Ascending aorta (tissue), 2 donors: Measurements from ENCODE around the gene PTPRE. TPM values are rescaled to one million over a fixed set of nuclear protein-coding genes. Genes with fewer than 3 reads are reported as not detected.

Experiments used
- DNase-seq, 2 donors: peaks; one replicate each; pipeline ENCODE4 v3.0.0-alpha.2; 2019; ENCODE audit warnings: low spot score in 2 of 2
- H3K27ac ChIP-seq, 2 donors: fragments of 200-600 bp; sonication (generic); one replicate each; pipeline ENCODE4 v1.5.1; 2016 to 2017; ENCODE audit warnings: mild to moderate bottlenecking in 1 of 2
- H3K27me3 ChIP-seq: fragments of 200-600 bp; sonication (generic); one replicate; pipeline ENCODE4 v1.5.1; 2017
- H3K36me3 ChIP-seq, 2 donors: fragments of 200-600 bp; sonication (generic); one replicate each; pipeline ENCODE4 v1.5.1; 2016
- H3K4me1 ChIP-seq, 2 donors: fragments of 200-600 bp; sonication (generic); one replicate each; pipeline ENCODE4 v1.5.1; 2016 to 2017; ENCODE audit warnings: mild to moderate bottlenecking in 1 of 2
- H3K4me3 ChIP-seq, 2 donors: fragments of 200-600 bp; sonication (generic); one replicate each; pipeline ENCODE4 v1.5.1; 2016 to 2017; ENCODE audit warnings: mild to moderate bottlenecking in 1 of 2
- H3K9me3 ChIP-seq, 2 donors: fragments of 200-600 bp; sonication (generic); one replicate each; pipeline ENCODE4 v1.5.1; 2016
- intact Hi-C: fragments of 100-400 bp; cut with DNase I; formaldehyde crosslinking; loops from one replicate; pipeline ENCODE4 v1.15.1; 2023
- total RNA-seq: library from RNA; depleted of rRNA; stranded (reverse); fragments of >200 nt; gene quantifications from one replicate; pipeline ENCODE4 v1.1.0, GENCODE V29; 2016
- TF ChIP-seq, protein P1 (sequence below), 3 experiments: fragments of 200-600 bp in 2 of 3; fragments of 450-650 bp in 1 of 3; sonication (generic) in 2 of 3; IDR thresholded peaks; one replicate each; pipeline ENCODE4 v1.5.1; 2016 to 2019; ENCODE audit warnings: antibody characterized with exemption in 3 of 3, mild to moderate bottlenecking in 1 of 3, moderate library complexity in 1 of 3

Gene PTPRE
- total RNA-seq, 1 donor from 2014 or later: 14.5 TPM

DNA sequence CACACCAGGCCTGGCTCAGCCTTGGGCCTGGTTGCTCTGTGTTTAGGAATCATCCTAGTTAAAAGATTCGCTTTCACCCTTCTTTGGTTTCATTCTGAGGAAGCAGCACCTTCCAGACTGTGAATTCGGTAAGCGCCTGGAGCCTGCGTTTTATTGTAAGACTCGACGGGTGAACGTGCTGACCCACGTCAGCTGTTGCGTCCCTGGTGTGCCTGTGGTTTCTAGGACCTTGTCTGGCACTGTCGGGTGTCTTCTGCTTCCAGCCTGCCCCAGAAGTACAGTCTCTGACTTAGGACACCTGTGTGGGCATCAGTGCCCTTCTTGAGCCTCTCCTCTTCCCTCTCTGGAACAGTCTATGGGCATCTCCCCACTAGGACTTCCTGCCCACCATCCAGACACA is 193.0 kb downstream of the PTPRE start:
- intact Hi-C loops: no loop called here
- no peak overlapping the region for H3K27ac ChIP-seq
- no peak overlapping the region for H3K4me3 ChIP-seq
- DNase-seq: no peak
- TF ChIP-seq, protein P1, sequence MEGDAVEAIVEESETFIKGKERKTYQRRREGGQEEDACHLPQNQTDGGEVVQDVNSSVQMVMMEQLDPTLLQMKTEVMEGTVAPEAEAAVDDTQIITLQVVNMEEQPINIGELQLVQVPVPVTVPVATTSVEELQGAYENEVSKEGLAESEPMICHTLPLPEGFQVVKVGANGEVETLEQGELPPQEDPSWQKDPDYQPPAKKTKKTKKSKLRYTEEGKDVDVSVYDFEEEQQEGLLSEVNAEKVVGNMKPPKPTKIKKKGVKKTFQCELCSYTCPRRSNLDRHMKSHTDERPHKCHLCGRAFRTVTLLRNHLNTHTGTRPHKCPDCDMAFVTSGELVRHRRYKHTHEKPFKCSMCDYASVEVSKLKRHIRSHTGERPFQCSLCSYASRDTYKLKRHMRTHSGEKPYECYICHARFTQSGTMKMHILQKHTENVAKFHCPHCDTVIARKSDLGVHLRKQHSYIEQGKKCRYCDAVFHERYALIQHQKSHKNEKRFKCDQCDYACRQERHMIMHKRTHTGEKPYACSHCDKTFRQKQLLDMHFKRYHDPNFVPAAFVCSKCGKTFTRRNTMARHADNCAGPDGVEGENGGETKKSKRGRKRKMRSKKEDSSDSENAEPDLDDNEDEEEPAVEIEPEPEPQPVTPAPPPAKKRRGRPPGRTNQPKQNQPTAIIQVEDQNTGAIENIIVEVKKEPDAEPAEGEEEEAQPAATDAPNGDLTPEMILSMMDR (IDR thresholded peaks at IDR 0.05): no peak
- H3K36me3 ChIP-seq: no peaks in the 10 kb centered on the region
- H3K4me1 ChIP-seq: no peaks in the 10 kb centered on the region
- no peaks in the 10 kb centered on the region for H3K27me3 ChIP-seq
- H3K9me3 ChIP-seq: no peaks in the 10 kb centered on the region

DNA sequence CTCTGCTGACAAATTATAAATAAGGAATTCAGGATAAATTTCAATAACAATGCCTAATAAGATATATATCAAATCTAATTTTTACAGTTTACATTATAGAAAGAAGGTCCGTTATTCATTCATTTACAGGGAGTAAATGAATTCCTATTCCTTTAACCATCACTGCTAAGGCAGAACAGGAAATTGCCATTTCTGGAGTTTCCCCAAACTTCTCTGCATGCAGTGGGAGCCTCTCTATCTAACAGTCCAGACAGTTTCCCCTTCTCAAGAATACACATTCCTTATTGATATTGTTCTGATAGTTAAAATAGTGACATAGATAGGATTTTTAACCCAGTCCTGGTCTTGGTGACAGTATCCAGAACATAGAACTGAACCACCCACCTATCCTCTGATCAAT is 195.0 kb downstream of the PTPRE start:
- no peaks in the 10 kb centered on the region for H3K4me1 ChIP-seq
- no peaks in the 10 kb centered on the region for H3K27me3 ChIP-seq
- H3K9me3 ChIP-seq: no peaks in the 10 kb centered on the region
- no peaks in the 10 kb centered on the region for H3K36me3 ChIP-seq
- no peak overlapping the region for H3K4me3 ChIP-seq
- TF ChIP-seq, protein P1 (IDR thresholded peaks at IDR 0.05): no peak
- no peak for DNase-seq
- intact Hi-C loops: no loop called here
- no peak overlapping the region for H3K27ac ChIP-seq

GRCh38 chr10:128102480-128103228 is 195.8 kb downstream of the PTPRE start:
- no peaks in the 10 kb centered on the region for H3K9me3 ChIP-seq
- intact Hi-C loops: no loop called here
- no peak overlapping the region for H3K27ac ChIP-seq
- H3K4me3 ChIP-seq: no peak overlapping the region
- no peaks in the 10 kb centered on the region for H3K36me3 ChIP-seq
- TF ChIP-seq, protein P1 (IDR thresholded peaks at IDR 0.05): no peak
- H3K4me1 ChIP-seq: no peaks in the 10 kb centered on the region
- DNase-seq: no peak
- H3K27me3 ChIP-seq: no peaks in the 10 kb centered on the region

GRCh38 chr10:128103229-128103714 is 196.4 kb downstream of the PTPRE start:
- no peak overlapping the region for H3K27ac ChIP-seq
- DNase-seq: no peak
- no peak overlapping the region for H3K4me3 ChIP-seq
- no peaks in the 10 kb centered on the region for H3K27me3 ChIP-seq
- no peaks in the 10 kb centered on the region for H3K36me3 ChIP-seq
- TF ChIP-seq, protein P1 (IDR thresholded peaks at IDR 0.05): no peak
- no peaks in the 10 kb centered on the region for H3K4me1 ChIP-seq
- intact Hi-C loops: no loop called here
- H3K9me3 ChIP-seq: no peaks in the 10 kb centered on the region

GRCh38 chr10:128105383-128105782 is 198.5 kb downstream of the PTPRE start:
- TF ChIP-seq, protein P1 (IDR thresholded peaks at IDR 0.05): no peak

More at GRCh38 chr10:128105383-128105782, 198.5 kb downstream of the PTPRE start:
- Histone ChIP-seq H3K4me3 (no peak overlapping the region), H3K27ac (no peak overlapping the region), H3K9me3 (no peaks in the 10 kb centered on the region), H3K36me3 (no peaks in the 10 kb centered on the region), H3K27me3 (no peaks in the 10 kb centered on the region), H3K4me1 (no peaks in the 10 kb centered on the region)
- DNase-seq: no peak
- intact Hi-C loops: no loop called here
